HG02938 (cell line): ENCODE data around the gene HIP1.
"Not testable (repeated sequence)": the region's sequence is repeated elsewhere in the genome, so short reads cannot be mapped to it uniquely, and the experiment has no call there.

Experiments
- ATAC-seq: cut with Tn5 transposase; IDR thresholded peaks from one replicate; pipeline ENCODE4 v1.9.1; 2021; ENCODE audit warnings: mild to moderate bottlenecking, moderate library complexity; ENCODE audit not compliant: unreplicated experiment

The HIP1 gene

GRCh38 chr7:75687246-75688088, 51.3 kb downstream of the HIP1 start:
- ATAC-seq, result no peak

GRCh38 chr7:75686551-75686950, 52.2 kb downstream of the HIP1 start:
- no peak for ATAC-seq

GRCh38 chr7:75682052-75682451, 56.7 kb downstream of the HIP1 start:
- not testable (repeated sequence) for ATAC-seq

- no peak for ATAC-seq
These were observed 59.7 kb downstream of the HIP1 start for GRCh38 chr7:75679060-75679459.

GRCh38 chr7:75669579-75669978, 69.2 kb downstream of the HIP1 start:
- ATAC-seq, result no peak

GRCh38 chr7:75667938-75668337, 70.8 kb downstream of the HIP1 start:
- no peak for ATAC-seq

GRCh38 chr7:75663302-75663907, 75.3 kb downstream of the HIP1 start:
- peak; percentile 39 for ATAC-seq

- ATAC-seq, result peak; percentile 79
These were observed 76.0 kb downstream of the HIP1 start for GRCh38 chr7:75662579-75663301.

- ATAC-seq, result no peak
These were observed 78.0 kb downstream of the HIP1 start for GRCh38 chr7:75660566-75661215.

GRCh38 chr7:75658802-75659201, 79.9 kb downstream of the HIP1 start:
- ATAC-seq, result no peak

GRCh38 chr7:75658369-75658768, 80.4 kb downstream of the HIP1 start:
- ATAC-seq, result no peak

GRCh38 chr7:75657866-75658265, 80.9 kb downstream of the HIP1 start:
- no peak for ATAC-seq

GRCh38 chr7:75656740-75657139, 82.0 kb downstream of the HIP1 start:
- ATAC-seq, result no peak

- no peak for ATAC-seq
These were observed 83.2 kb downstream of the HIP1 start for GRCh38 chr7:75655536-75655935.

- ATAC-seq, result no peak
These were observed 83.9 kb downstream of the HIP1 start for GRCh38 chr7:75654855-75655254.

GRCh38 chr7:75653651-75654050, 85.1 kb downstream of the HIP1 start:
- ATAC-seq, result no peak

- no peak for ATAC-seq
These were observed 86.0 kb downstream of the HIP1 start for GRCh38 chr7:75652788-75653187.

- ATAC-seq, result no peak
These were observed 88.1 kb downstream of the HIP1 start for GRCh38 chr7:75650681-75651080.

GRCh38 chr7:75650062-75650461, 88.7 kb downstream of the HIP1 start:
- ATAC-seq, result no peak

- no peak for ATAC-seq
These were observed 89.3 kb downstream of the HIP1 start for GRCh38 chr7:75649462-75649861.

GRCh38 chr7:75647709-75648438, 90.9 kb downstream of the HIP1 start:
- ATAC-seq, result no peak
